Measurements from ENCODE around the gene GREB1. TPM values are rescaled to one million over a fixed set of nuclear protein-coding genes. Genes with fewer than 3 reads are reported as not detected.

The GREB1 gene
- total RNA-seq, 4 donors from 2014 or later = 0.20 to 2.6 (median 1.5) TPM

GRCh38 chr2:11637546-11637945, 103.7 kb downstream of the GREB1 start:
- TF ChIP-seq EP300 (IDR thresholded peaks at IDR 0.05; ENCODE audit: low read depth) (no peak), POLR2AphosphoS5 (IDR thresholded peaks at IDR 0.05) (no peak), POLR2A (IDR thresholded peaks at IDR 0.05) (no peak)
- TF ChIP-seq, protein P1, sequence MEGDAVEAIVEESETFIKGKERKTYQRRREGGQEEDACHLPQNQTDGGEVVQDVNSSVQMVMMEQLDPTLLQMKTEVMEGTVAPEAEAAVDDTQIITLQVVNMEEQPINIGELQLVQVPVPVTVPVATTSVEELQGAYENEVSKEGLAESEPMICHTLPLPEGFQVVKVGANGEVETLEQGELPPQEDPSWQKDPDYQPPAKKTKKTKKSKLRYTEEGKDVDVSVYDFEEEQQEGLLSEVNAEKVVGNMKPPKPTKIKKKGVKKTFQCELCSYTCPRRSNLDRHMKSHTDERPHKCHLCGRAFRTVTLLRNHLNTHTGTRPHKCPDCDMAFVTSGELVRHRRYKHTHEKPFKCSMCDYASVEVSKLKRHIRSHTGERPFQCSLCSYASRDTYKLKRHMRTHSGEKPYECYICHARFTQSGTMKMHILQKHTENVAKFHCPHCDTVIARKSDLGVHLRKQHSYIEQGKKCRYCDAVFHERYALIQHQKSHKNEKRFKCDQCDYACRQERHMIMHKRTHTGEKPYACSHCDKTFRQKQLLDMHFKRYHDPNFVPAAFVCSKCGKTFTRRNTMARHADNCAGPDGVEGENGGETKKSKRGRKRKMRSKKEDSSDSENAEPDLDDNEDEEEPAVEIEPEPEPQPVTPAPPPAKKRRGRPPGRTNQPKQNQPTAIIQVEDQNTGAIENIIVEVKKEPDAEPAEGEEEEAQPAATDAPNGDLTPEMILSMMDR (IDR thresholded peaks at IDR 0.05) = no peak
- 84% methylated on average over 14 of the region's 15 CpGs; no CpG with 5 or more reads in 1 of the 2 donors for WGBS, 2 donors (ENCODE audit: low coverage in 1 of 2)
- in situ Hi-C loops (cut with MboI; ENCODE audit: low pct_ligation_motif_present in 1 of 4, low pct_unique_long_range_greater_than_20kb in 1 of 4, low sequenced_read_pairs in 3 of 4) (no loop called here), intact Hi-C loops (cut with DNase I; ENCODE audit: low total_unique reads) (no loop called here)
- no peak for DNase-seq
- no peak overlapping the region for H3K27ac ChIP-seq
- H3K9me3 ChIP-seq = no peaks in the 10 kb centered on the region
- no peaks in the 10 kb centered on the region for H3K27me3 ChIP-seq
- H3K36me3 ChIP-seq = no peaks in the 10 kb centered on the region
- H3K4me1 ChIP-seq = no peaks in the 10 kb centered on the region
- no peak overlapping the region for H3K4me3 ChIP-seq

DNA sequence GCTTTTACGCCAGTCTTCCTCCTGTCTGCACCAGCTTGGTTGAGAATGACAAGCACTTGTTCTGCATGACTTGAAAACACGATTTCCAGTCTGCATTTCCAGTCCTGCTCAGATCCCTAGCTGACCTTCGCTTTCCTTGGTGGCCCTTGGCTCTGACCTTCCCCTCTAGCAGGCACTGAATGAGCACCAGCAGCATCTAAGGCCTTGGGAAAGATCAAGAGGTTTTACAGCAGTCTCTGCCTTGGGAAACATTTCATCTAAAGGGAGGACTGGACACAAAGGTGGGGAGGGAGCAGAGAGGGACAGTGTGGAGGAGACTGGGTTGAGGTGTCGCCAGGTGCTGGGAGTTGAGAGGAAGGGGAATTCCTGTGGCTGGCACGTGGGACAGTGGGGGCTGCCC, 105.7 kb downstream of the GREB1 start:
- no peaks in the 10 kb centered on the region for H3K27me3 ChIP-seq
- H3K9me3 ChIP-seq = no peaks in the 10 kb centered on the region
- no peaks in the 10 kb centered on the region for H3K36me3 ChIP-seq
- H3K4me3 ChIP-seq = no peak overlapping the region
- H3K4me1 ChIP-seq = no peaks in the 10 kb centered on the region
- in situ Hi-C loops (cut with MboI; ENCODE audit: low pct_ligation_motif_present in 1 of 4, low pct_unique_long_range_greater_than_20kb in 1 of 4, low sequenced_read_pairs in 3 of 4) (no loop called here), intact Hi-C loops (cut with DNase I; ENCODE audit: low total_unique reads) (no loop called here)
- 67 to 81% methylated on average over 2 to 5 of the region's 5 CpGs for WGBS, 2 donors (ENCODE audit: low coverage in 1 of 2)
- DNase-seq = no peak
- H3K27ac ChIP-seq = no peak overlapping the region
- TF ChIP-seq POLR2AphosphoS5 (IDR thresholded peaks at IDR 0.05) (no peak), POLR2A (IDR thresholded peaks at IDR 0.05) (no peak)
- TF ChIP-seq, protein P1 (IDR thresholded peaks at IDR 0.05) = no peak

GRCh38 chr2:11640132-11640531, 106.3 kb downstream of the GREB1 start:
- 87 to 96% methylated on average over 3 to 27 of the region's 27 CpGs for WGBS, 2 donors (ENCODE audit: low coverage in 1 of 2)
- Histone ChIP-seq H3K4me1 (no peaks in the 10 kb centered on the region), H3K36me3 (no peaks in the 10 kb centered on the region), H3K9me3 (no peaks in the 10 kb centered on the region), H3K27me3 (no peaks in the 10 kb centered on the region), H3K27ac (no peak overlapping the region), H3K4me3 (no peak overlapping the region)
- TF ChIP-seq POLR2A (IDR thresholded peaks at IDR 0.05) = no peak
- no peak for TF ChIP-seq EP300 (IDR thresholded peaks at IDR 0.05; ENCODE audit: low read depth)
- TF ChIP-seq POLR2AphosphoS5 (IDR thresholded peaks at IDR 0.05) = no peak
- TF ChIP-seq, protein P1 (IDR thresholded peaks at IDR 0.05) = no peak
- intact Hi-C loops (cut with DNase I; ENCODE audit: low total_unique reads) (no loop called here), in situ Hi-C loops (cut with MboI; ENCODE audit: low pct_ligation_motif_present in 1 of 4, low pct_unique_long_range_greater_than_20kb in 1 of 4, low sequenced_read_pairs in 3 of 4) (no loop called here)
- no peak for DNase-seq

- DNase-seq = no peak
- in situ Hi-C loops (cut with MboI; ENCODE audit: low pct_ligation_motif_present in 1 of 4, low pct_unique_long_range_greater_than_20kb in 1 of 4, low sequenced_read_pairs in 3 of 4) (no loop called here), intact Hi-C loops (cut with DNase I; ENCODE audit: low total_unique reads) (no loop called here)
- H3K27me3 ChIP-seq = no peaks in the 10 kb centered on the region
- WGBS, 2 donors (ENCODE audit: low coverage in 1 of 2) = 81 to 93% methylated on average over 2 to 7 of the region's 7 CpGs
- no peaks in the 10 kb centered on the region for H3K9me3 ChIP-seq
- TF ChIP-seq EP300 (IDR thresholded peaks at IDR 0.05; ENCODE audit: low read depth) (no peak), POLR2A (IDR thresholded peaks at IDR 0.05) (no peak), POLR2AphosphoS5 (IDR thresholded peaks at IDR 0.05) (no peak)
- TF ChIP-seq, protein P1 (IDR thresholded peaks at IDR 0.05) = no peak
- H3K4me3 ChIP-seq = no peak overlapping the region
- no peak overlapping the region for H3K27ac ChIP-seq
- H3K36me3 ChIP-seq = no peaks in the 10 kb centered on the region
- no peaks in the 10 kb centered on the region for H3K4me1 ChIP-seq
Observed at GRCh38 chr2:11642972-11643371, 109.1 kb downstream of the GREB1 start.
